Endothelial cell of umbilical vein (primary cell): Measurements from ENCODE around the gene HDLBP. TPM values are rescaled to one million over a fixed set of nuclear protein-coding genes. Genes with fewer than 3 reads are reported as not detected.

Experiments used
- BruUV-seq: library from RNA; stranded (reverse); fragments of 400-500 nt; replicated peaks from 2 replicates; lab custom pipeline; 2021; lab: Mats Ljungman, UMichigan
- CTCF ChIA-PET: fragments of 300-600, 350-600 bp; sonication (Branson Sonifier 250); formaldehyde crosslinking; loops from one replicate; lab custom pipeline; 2021; ENCODE audit warnings: antibody characterized with exemption, inconsistent platforms; lab: Charles Lee
- POLR2A ChIA-PET: fragments of 300-600, 350-600 bp; sonication (Branson Sonifier 250); formaldehyde crosslinking; loops from one replicate; lab custom pipeline; 2021; ENCODE audit warnings: antibody characterized with exemption, inconsistent platforms; lab: Charles Lee
- DNase-seq: peaks from one replicate; pipeline ENCODE4 v3.0.0-alpha.2; 2011; ENCODE audit warnings: low read depth, low spot score
- FAIRE-seq: peaks from 2 replicates; lab custom pipeline; 2011; peaks lifted over from hg19 to GRCh38; lab: Jason Lieb, UNC
- H2AFZ ChIP-seq: 2 replicates; pipeline ENCODE4 v1.6.0; 2012; ENCODE audit warnings: low read depth, low read length, control low read depth, inconsistent platforms
- H3K27ac ChIP-seq: 2 replicates; pipeline ENCODE4 v1.5.1; 2011; ENCODE audit warnings: low read depth, mild to moderate bottlenecking, control low read depth, low read length, moderate library complexity; ENCODE audit not compliant: insufficient read depth
- H3K27me3 ChIP-seq, 2 experiments: 2 replicates each; pipeline versions ENCODE4 v1.6.0 to v1.6.1; 2011; ENCODE audit warnings: low read length in 2 of 2, mixed read lengths in 1 of 2; ENCODE audit not compliant: control insufficient read depth in 2 of 2, insufficient read depth in 2 of 2
- H3K36me3 ChIP-seq, 2 experiments: 2 replicates in 1 of 2; 3 replicates in 1 of 2; pipeline ENCODE4 v1.5.1; 2011; ENCODE audit warnings: low read length in 2 of 2, mild to moderate bottlenecking in 1 of 2, moderate library complexity in 1 of 2; ENCODE audit not compliant: control insufficient read depth in 2 of 2, insufficient read depth in 2 of 2; ENCODE audit errors: extremely low read depth in 1 of 2
- H3K4me1 ChIP-seq: 3 replicates; pipeline ENCODE4 v1.5.1; 2011; ENCODE audit warnings: mild to moderate bottlenecking, low read length; ENCODE audit not compliant: control insufficient read depth, insufficient read depth; ENCODE audit errors: extremely low read depth
- H3K4me2 ChIP-seq: 2 replicates; pipeline ENCODE4 v1.6.1; 2011; ENCODE audit warnings: low read length, control low read depth, mixed read lengths; ENCODE audit not compliant: insufficient read depth
- H3K4me3 ChIP-seq, 3 experiments: fragments of 200-600 bp in 1 of 3; sonication (generic), shearing (Covaris generic) in 1 of 3; replicated peaks in 1 of 3; 2 replicates each; pipeline ENCODE4 v1.5.1; 2011 to 2016; ENCODE audit warnings: control low read depth in 3 of 3, low read length in 3 of 3, mild to moderate bottlenecking in 2 of 3, inconsistent platforms in 1 of 3, low read depth in 1 of 3, moderate library complexity in 1 of 3; ENCODE audit not compliant: insufficient read depth in 1 of 3
- H3K79me2 ChIP-seq: 2 replicates; pipeline ENCODE4 v1.6.0; 2012; ENCODE audit warnings: low read length, inconsistent platforms; ENCODE audit not compliant: control insufficient read depth, insufficient read depth
- H3K9ac ChIP-seq: replicated peaks from 2 replicates; pipeline ENCODE3; 2011; ENCODE audit warnings: low read length, control low read depth; ENCODE audit not compliant: insufficient read depth; ENCODE audit errors: extremely low read depth
- H3K9me1 ChIP-seq: replicated peaks from 3 replicates; pipeline ENCODE4 v1.6.0; 2011; ENCODE audit warnings: mild to moderate bottlenecking, low read length; ENCODE audit not compliant: control insufficient read depth, insufficient read depth; ENCODE audit errors: extremely low read depth
- H3K9me3 ChIP-seq: replicated peaks from 2 replicates; pipeline ENCODE4 v1.5.1; 2012; ENCODE audit warnings: low read length, inconsistent platforms; ENCODE audit not compliant: control insufficient read depth, insufficient read depth
- H4K20me1 ChIP-seq: replicated peaks from 2 replicates; pipeline ENCODE3; 2011; ENCODE audit warnings: mild to moderate bottlenecking, low read length; ENCODE audit not compliant: control insufficient read depth, insufficient read depth; ENCODE audit errors: extremely low read depth
- CTCF ChIP-seq, 2 donors: IDR thresholded peaks; 1 replicate in 1 of 2; 2 replicates in 1 of 2; pipeline ENCODE4 v1.5.1; 2011; ENCODE audit warnings: low read length in 2 of 2, mild to moderate bottlenecking in 2 of 2, moderate library complexity in 2 of 2, control low read depth in 1 of 2, inconsistent platforms in 1 of 2, low read depth in 1 of 2; ENCODE audit not compliant: insufficient read depth in 1 of 2; ENCODE audit errors: extremely low read depth in 1 of 2
- EZH2 ChIP-seq: IDR thresholded peaks from 2 replicates; pipeline ENCODE4 v1.6.1; 2012; ENCODE audit warnings: borderline replicate concordance, low read depth, mild to moderate bottlenecking, moderate library complexity, low read length, inconsistent platforms; ENCODE audit not compliant: severe bottlenecking
- FOS ChIP-seq: IDR thresholded peaks from 2 replicates; pipeline ENCODE4 v1.6.1; 2011; ENCODE audit warnings: mild to moderate bottlenecking, low read length, moderate library complexity, borderline replicate concordance; ENCODE audit not compliant: insufficient read depth
- GATA2 ChIP-seq: IDR thresholded peaks from 2 replicates; pipeline ENCODE4 v1.7.0; 2011; ENCODE audit warnings: low read depth, mild to moderate bottlenecking, moderate library complexity, mixed read lengths, low read length; ENCODE audit not compliant: insufficient read length, insufficient read depth
- JUN ChIP-seq: IDR thresholded peaks from 2 replicates; pipeline ENCODE4 v1.6.1; 2011; ENCODE audit warnings: borderline replicate concordance, low read depth; ENCODE audit not compliant: insufficient read length, insufficient read depth
- MAX ChIP-seq: IDR thresholded peaks from 2 replicates; pipeline ENCODE4 v1.6.1; 2011; ENCODE audit not compliant: insufficient read depth, insufficient read length
- MYC ChIP-seq: IDR thresholded peaks from one replicate; pipeline ENCODE4 v1.6.1; 2011; ENCODE audit warnings: mild to moderate bottlenecking, low read depth, low read length
- POLR2A ChIP-seq: IDR thresholded peaks from 2 replicates; pipeline ENCODE4 v1.6.1; 2012; ENCODE audit warnings: low read depth, mild to moderate bottlenecking, control low read depth, low read length
- POLR2AphosphoS5 ChIP-seq: IDR thresholded peaks from 2 replicates; pipeline ENCODE4 v1.6.1; 2012; ENCODE audit warnings: low read depth, mild to moderate bottlenecking, control low read depth, low read length, moderate library complexity; ENCODE audit not compliant: insufficient read depth
- dilution Hi-C: fragments of 300-500 bp; cut with MboI; formaldehyde crosslinking; loops from one replicate; pipeline ENCODE4 v1.15.0; 2019; ENCODE audit warnings: low sequenced_read_pairs; ENCODE audit not compliant: extremely low pct_ligation_motif_present
- intact Hi-C: fragments of 100-400 bp; cut with micrococcal nuclease; formaldehyde crosslinking; loops from one replicate; pipeline ENCODE4 v1.10.0; 2022
- polyA plus RNA-seq, 4 experiments: library from polyadenylated mRNA; depleted of rRNA in 3 of 4; stranded (reverse) in 3 of 4; unstranded in 1 of 4; fragments of >200 nt; gene quantifications; 2 replicates each; pipeline versions ENCODE4 v1.2.1 to v1.2.3, GENCODE V29; 2011 to 2012; ENCODE audit warnings: missing spikeins in 1 of 4
- total RNA-seq: library from RNA; stranded (reverse); gene quantifications from 2 replicates; pipeline ENCODE4 v1.2.3, GENCODE V29; 2021

HDLBP gene
- total and polyA plus RNA-seq, 2 donors (not counting 3 experiments of a cell fraction or from before 2014, with no cell fraction given): 379 to 569 TPM

GRCh38 chr2:241265506-241265905 lies 50.0 kb downstream of the HDLBP start:
- no peaks in the 10 kb centered on the region for H3K9me3 ChIP-seq
- BruUV-seq: no TSS peak
- no peak overlapping the region for H3K4me3 ChIP-seq
- TF ChIP-seq EZH2: no peak
- no peak for TF ChIP-seq POLR2AphosphoS5
- TF ChIP-seq MAX: no peak
- no peak for TF ChIP-seq POLR2A
- no peak for TF ChIP-seq JUN
- no peak for TF ChIP-seq MYC
- TF ChIP-seq GATA2: no peak
- no peak for TF ChIP-seq CTCF (IDR thresholded peaks at IDR 0.05; ENCODE audit: extremely low read depth in 1 of 2, insufficient read depth in 1 of 2, low read depth in 1 of 2, low read length in 2 of 2)
- no peak for TF ChIP-seq FOS
- H3K27me3 ChIP-seq: no peaks in the 10 kb centered on the region
- H3K9ac ChIP-seq: no peak overlapping the region
- no peaks in the 10 kb centered on the region for H3K9me1 ChIP-seq
- ChIA-PET POLR2A (no interaction called here), CTCF (no interaction called here)
- peaks cover 3% of the 10 kb centered on the region for H4K20me1 ChIP-seq
- no peak overlapping the region for H3K27ac ChIP-seq
- peaks cover 30 to 47% of the 10 kb centered on the region in 2 experiments for H3K36me3 ChIP-seq
- no peak overlapping the region for H2AFZ ChIP-seq
- dilution Hi-C loops (no loop called here), intact Hi-C loops (no loop called here)
- peaks cover 61% of the 10 kb centered on the region for H3K79me2 ChIP-seq
- FAIRE-seq (no peak), DNase-seq (no peak)
- H3K4me1 ChIP-seq: peaks cover 10% of the 10 kb centered on the region
- no peak overlapping the region for H3K4me2 ChIP-seq
